IPS-NIHi7 (cell line): Measurements from ENCODE around the gene KLHDC10.
"Not testable (repeated sequence)": the region's sequence is repeated elsewhere in the genome, so short reads cannot be mapped to it uniquely, and the experiment has no call there.

Experiments used
- DNase-seq: peaks from one replicate; pipeline ENCODE4 v3.0.0; 2012; ENCODE audit warnings: mixed read lengths; ENCODE audit errors: extremely low spot score

KLHDC10 gene

DNA sequence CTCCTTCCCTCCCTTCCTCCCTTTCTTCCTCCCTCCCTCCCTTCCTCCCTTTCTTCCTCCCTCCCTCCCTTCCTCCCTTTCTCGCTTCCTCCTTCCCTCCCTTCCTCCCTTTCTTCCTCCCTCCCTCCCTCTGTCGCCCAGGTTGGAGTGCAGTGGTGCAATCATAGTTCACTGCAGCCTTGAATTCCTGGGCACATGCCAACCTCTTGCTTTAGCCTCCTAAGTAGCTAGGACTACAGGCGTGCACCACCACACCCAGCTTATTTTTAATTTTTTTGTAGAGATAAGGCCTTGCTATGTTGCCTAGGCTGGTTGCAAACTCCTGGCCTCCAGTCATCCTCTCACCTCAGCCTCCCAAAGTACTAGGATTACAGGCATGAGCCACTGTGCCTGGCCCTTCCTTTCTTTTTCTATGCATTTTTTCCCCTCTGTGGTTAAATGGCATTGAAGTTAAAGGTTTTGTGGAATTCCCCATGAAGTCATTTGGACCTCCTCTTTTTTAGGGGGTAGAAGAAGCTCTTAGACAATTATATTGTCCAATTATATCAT is 9.6 kb downstream of the KLHDC10 start:
- no peak for DNase-seq

DNA sequence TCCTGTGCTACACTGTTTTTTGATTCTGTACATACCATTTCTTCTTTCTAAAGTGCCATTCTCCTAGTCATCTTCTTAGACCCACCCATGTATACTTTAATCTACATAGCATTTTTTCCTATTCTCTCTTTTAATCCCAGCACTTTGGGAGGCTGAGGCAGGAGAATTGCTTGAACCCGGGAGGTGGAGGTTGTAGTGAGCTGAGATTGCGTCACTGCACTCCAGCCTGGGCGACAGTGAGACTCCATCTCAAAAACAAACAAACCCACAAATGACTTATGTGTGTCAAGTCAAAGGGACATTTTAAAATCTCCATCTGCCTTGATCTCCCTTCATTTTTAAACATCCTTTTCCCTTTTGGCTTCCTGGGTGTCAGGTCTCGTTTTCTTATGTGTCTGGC is 13.2 kb downstream of the KLHDC10 start:
- DNase-seq, result not testable (repeated sequence)

DNA sequence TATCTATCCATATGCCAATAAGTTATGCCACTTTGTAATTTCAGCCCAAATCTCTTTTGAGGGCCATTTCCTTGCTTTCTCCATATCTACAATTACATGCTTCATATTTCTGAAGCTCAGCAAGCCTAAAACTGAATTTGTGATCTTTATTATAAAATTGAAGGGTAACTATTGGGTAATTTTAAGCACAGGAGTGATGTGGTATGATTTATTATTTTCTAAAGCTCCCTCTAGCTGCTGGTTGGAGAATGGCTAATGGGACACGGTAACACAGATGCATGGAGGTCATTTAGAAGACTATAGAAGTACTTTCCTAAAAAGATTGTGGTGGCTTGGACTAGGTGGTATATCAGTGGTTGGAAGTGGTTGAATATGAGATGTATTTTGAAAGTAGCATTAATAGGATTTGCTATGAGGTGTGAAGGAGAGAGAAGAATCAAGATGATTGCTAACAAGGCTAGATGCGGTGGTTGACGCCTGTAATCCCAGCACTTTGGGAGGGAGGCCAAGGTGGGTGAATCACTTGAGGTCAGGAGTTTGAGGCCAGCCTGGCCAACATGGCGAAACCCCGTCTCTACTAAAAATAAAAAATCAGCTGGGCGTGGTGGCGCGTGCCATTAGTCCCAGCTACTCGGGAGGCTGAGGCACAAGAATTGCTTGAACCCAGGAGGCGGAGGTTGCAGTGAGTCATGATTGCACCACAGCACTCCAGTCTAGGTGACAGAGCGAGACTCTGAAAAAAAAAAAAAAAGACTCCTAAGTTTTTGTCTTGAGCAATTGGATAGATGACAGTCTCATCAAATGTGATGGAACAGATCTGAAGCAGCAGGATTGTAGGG is 13.9 kb downstream of the KLHDC10 start:
- DNase-seq, result no peak

DNA sequence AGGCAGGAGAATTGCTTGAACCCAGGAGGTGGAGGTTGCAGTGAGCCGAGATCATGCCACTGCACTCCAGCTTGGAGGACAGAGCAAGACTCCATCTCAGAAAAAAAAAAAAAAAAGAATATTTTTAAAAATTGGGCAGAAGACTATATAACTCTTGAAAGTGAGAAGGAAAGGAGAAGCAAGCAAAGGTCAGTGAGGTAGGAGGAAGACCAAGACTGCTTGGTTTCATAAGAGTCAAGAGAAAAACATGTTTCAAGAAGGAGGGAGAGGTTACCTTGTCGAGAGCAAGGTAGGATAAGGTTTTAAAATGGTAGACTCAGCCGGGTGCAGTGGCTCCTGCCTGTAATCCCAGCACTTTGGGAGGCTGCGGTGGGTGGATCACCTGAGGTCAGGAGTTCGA is 14.9 kb downstream of the KLHDC10 start:
- not testable (repeated sequence) for DNase-seq

DNA sequence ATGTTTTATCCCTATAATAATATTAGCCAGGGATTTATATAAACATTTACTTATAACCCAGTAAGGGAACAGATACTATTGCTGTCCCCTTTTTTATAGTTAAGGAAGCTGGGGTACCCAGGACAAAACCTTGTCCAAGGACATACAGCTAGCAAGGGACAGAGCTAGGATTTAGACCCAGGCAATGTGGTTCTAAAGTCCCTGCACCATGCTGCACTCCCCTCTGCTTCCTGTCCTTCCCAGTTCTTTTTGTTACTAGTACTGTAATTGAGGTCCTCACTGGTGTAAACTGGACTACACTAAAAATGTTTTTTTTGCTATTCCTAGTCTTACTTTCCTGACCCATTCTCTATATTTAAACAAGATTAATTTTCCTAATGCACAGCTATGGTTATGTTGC is 16.6 kb downstream of the KLHDC10 start:
- no peak for DNase-seq

DNA sequence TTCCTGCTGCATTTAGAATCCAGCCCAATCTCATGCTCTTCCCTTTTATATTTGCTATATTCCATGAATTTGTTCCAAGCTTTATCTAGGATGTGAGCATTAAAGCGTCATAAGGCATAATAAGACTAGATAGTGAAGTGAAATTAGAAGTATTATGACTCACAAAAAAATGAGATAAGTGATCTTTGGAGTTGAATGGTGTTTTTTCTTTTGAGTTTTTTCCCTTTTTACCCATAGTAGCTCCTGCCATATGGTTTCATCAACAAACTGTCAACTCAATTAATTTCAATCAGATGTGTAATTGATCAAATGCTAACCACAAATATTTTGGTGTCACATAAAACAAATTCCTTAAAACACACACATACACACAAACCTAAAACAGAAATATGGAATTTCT is 17.0 kb downstream of the KLHDC10 start:
- DNase-seq, result no peak

DNA sequence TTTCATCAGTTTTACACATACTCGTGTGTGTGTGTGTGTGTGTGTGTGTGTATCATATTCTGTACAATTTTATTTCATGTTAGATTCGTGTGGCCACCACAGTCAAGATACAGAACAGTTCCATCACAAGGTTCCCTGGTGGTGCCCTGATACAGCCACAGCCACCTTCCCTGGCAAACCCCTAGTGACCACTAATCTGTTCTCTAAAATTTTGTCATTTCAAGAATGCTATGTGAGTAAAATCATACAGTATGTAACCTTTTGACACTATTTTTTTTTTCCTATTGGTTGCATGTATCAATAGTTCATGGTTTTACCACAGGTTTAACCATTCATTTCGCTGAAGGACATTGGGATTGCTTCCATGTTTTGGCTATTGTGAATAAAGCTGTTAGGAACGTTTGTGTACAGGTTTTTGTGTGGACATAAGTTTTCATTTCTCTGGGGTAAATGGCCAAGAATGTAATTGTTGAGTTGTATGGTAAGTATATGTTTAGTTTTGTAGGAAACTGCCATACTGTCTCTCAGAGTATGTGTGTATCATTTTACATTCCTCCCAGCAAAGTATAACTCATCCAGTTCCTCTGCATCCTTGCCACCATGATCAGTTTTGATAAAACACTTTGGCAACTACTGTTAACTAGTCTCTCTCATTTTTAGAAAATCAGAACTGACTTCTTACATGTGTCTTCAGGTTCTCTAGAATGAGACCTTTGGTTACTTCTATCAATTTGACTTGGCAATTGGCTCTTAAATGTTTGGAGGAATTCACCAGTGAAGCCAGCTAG is 20.6 kb downstream of the KLHDC10 start:
- no peak for DNase-seq

DNA sequence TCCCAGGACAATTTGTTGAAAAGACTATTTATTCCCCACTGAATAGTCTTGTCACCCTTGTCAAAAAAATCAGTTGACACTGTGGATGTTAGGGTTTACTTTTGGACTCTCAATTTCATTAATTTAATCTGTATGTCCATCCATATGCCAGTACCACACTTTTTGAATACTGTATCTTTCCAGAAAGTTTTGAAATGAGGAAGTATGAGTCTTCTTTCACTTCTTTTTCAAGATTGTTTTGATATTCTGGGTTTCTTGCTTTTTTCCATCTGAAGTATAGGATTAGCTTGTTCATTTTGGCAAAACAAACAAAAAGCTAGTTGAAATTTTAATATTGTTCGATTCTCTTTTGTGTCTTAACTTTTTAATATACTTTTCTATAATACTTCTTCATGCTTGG is 21.7 kb downstream of the KLHDC10 start:
- DNase-seq, result no peak

DNA sequence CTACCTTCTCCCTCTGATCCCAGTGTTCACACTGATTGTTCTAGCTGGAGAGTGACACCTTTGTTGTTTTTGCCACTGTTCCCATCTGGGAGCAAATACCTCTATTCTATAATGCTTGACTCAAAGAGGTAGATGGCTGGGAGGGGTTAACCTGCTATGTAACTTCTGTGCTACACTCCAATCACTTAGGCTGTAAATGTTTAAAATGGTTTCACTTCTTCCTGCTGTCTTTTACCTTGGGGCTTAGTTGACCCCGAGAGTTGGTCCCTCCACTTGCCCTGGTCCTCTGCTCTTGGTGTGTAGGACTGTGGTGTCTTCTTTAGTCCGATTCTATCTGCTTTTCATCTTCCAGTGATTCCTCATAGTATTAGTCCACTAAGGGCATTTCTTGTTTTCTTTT is 22.3 kb downstream of the KLHDC10 start:
- DNase-seq, result no peak

DNA sequence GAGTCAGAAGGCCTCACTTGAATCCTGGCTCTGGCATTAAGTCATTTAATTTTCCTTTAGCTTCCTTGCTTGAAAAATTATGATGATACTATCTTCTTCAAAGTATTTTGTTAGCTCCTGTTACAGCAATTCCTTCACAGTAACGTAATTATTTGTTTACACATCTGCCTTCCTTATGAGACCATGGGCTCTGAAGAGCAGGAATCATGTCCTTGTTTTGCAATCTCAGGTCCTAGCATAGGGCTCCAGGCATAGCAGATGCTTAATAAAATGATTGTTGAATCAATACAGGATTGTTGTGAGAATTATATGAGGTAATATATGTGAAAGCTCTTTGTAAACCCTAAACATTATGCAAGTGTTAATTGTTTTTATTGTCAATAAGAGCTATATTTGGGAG is 25.5 kb downstream of the KLHDC10 start:
- no peak for DNase-seq

DNA sequence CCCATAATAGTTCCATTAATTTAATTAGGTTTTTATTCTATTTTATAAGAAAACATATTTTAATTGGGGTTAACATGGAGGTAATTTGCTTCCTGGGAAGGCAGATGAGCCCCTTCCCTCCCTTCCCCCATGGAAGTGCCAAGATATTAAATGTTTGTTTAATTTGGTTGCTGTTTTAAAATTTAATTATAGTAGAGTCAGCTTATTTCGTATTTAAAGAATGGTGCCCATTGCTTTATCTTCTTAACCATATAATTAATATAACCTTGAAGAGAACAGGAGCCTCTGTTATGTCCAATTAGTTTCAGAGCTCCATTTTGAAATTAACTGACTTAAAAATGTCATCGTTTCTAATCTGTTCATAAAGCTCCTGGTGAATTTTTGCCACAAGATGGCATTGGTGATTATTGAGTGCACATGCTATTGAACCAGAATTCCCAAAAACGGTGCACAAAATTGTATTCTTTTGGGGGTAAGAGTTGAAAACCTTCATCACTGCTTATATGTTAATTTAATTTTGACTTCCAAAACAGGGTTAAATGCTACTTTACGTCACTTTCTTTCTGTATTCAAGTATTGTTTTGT is 26.0 kb downstream of the KLHDC10 start:
- DNase-seq, result no peak

DNA sequence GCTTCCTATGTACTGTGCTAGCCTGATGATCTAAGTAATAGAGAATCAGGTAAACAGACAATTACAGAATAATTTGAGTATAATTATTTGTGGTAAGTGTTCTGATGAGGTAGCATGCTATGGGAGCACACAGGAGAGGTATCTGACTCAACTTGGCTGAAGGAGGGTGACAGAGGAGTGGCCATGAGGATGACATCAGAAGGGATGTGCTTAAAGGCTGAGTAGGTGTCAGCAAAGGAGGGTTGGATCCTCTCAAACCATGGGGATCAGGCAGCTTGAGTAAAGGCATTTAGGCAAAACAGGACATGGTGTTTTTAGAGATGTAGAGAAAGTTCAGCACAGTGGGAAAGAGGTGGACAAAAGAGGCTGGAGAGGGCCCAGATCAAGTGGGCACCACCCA is 29.0 kb downstream of the KLHDC10 start:
- no peak for DNase-seq

DNA sequence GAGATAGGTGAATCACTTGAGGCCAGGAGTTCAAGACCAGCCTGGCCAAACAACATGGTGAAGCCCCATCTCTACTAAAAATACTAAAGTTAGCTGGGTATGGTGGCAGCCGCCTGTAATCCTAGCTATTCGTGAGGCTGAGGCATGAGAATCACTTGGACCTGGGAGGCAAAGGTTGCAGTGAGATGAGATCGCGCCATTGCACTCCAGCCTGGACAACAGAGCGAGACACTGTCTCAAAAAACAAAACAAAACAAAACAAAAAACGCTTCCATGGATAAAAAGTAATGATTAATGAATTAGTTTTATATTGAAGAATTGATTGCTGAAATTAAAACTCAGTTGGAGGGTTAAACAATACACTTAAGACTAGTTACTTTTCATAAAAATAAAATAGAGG is 32.3 kb downstream of the KLHDC10 start:
- DNase-seq, result no peak

DNA sequence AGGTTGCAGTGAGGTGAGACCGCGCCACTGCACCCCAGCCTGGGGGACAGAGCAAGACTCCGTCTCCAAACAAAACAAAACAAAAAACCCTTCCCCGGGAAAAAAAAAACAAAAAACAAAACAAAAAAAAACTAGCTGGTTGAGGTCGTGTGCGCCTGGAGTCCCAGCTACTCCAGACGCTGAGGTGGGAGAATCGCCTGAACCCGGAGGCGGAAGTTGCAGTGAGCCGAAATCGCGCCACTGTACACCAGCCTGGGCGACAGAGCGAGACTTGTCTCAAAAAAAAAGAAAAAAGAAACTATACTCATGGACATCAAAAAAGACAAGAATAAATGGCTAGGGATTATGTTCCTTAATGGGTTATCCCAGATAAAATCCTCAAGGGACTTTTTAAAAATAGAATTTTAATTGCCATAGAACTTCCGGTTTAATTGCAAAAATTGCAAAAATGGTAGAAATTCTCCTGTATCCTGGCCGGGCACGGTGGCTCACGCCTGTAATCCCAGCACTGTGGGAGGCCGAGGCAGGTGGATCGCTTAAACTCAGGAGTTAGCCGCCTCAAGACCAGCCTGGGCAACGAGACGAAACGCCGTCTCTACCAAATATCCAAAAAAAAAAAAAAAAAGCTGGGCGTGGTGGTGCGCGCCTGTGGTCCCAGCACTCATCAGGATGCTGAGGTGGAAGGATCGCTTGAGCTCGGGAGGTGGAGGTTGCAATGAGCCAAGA is 37.8 kb downstream of the KLHDC10 start:
- DNase-seq, result no peak

DNA sequence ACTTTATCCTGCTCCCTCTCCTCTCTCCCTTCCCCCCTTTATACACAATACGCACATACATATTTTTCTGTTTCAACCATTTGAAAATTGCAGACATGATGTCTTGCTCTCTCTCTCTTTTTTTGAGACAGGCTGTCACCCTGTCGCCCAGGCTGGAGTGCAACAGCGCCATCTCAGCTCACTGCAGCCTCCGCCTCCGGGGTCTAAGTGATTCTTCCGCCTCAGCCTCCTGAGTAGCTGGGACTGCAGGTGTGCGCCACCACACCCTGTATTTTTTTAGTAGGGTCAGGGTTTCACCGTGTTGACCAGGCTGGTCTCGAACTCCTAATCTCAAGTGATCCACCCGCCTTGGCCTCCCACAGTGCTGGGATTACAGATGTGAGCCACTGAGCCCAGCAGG is 38.5 kb downstream of the KLHDC10 start:
- no peak for DNase-seq

DNA sequence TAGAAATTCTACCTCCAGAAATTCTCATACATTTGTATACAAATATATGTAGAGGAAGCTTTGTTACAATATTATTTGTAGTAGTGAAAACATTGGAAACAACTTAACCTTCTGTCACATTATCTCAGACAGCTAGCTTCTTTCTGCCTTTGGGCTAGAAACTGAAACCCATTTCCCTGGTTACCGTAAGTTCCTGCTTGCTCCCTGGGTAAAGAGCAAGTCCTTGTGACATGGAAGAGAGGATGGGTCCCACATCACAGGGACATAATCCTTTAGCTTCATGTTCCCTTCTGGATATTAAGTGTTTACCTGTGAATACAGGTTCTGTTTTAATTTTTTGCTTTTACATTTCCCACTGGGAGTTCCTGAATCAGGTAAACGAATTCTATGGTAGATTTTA is 41.8 kb downstream of the KLHDC10 start:
- DNase-seq, result no peak

DNA sequence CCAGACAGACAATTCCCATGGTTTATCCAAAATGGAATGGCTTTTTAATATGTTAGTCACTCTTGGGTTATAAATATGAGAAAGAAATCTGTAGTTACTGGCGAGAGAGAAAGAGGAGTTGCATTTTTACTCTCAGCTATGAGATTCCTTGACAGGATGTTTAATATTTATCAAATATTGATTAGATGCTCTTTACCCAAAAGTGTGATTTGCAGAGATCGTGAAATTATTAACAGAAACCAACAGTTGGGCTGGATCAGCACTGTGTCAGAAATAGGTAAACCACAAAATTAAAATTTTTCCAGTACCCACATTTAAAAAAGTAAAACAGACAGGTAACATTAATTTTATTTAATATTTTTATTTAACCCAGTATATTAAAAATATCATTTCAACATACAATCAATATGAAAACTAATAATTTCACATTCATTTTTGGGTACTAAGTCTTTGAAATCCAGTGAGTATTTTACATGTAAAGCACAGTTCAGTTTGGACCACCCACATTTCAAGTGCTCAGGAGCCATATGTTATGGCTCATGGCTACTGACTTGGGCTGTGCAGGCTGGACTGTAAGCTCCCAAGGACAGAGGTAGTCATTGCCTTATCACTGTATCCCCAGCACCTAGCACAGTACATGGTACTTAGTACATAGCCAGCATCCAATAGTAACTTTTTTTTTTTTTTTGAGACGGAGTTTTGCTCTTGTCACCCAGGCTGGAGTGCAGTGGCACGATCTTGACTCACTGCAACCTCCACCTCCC is 42.5 kb downstream of the KLHDC10 start:
- DNase-seq, result no peak

DNA sequence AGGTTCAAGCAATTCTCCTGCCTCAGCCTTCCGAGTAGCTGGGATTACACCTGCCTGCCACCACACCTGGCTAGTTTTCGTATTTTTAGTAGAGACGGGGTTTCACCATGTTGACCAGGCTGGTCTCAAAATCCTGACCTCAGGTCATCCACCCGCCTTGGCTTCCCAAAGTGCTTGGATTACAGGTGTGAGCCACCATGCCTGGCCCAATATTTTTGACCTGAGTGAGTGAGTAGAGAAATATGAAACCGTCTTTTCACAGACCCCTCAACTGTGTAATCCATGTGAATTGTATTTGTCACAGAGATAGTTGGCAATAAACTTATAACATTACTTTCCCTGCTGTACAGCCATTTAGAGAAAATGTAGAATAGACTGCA is 43.1 kb downstream of the KLHDC10 start:
- DNase-seq, result not testable (repeated sequence)

DNA sequence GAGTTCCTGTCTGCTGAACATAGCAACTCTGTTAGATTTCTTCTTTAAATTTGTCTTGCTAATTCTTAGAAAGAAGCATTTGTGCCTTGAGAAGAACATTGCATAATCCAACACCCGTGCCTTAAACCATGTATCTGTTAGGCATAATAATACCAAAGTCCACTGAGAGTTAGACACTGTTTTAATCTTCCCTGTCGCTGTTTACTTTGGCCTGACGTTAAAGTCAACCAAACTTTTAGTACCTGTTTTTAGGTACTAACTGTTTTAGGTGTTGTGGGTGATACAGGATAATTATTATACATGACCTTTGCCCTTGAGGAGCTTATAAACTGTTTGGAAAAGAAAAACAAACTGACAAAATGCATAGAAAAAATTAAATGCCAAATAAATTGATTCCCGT is 43.6 kb downstream of the KLHDC10 start:
- no peak for DNase-seq

DNA sequence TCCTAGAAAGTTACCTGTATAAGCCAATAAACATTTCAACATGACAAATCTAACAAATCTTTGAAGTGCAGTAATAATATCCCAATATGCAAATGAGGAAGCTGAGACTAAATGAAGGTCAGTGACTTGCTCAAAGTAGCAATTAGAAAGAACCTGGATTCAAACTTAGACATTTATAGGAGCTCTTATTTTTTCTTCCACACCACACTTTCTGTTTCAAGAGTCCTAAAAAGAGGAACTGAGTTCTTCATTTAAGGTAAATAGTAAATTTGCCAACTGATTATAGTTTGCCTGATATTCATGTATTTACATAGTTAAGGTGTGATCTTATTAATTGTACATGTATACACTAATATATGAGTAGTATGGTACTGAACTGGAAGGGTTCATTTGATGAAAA is 44.0 kb downstream of the KLHDC10 start:
- no peak for DNase-seq

DNA sequence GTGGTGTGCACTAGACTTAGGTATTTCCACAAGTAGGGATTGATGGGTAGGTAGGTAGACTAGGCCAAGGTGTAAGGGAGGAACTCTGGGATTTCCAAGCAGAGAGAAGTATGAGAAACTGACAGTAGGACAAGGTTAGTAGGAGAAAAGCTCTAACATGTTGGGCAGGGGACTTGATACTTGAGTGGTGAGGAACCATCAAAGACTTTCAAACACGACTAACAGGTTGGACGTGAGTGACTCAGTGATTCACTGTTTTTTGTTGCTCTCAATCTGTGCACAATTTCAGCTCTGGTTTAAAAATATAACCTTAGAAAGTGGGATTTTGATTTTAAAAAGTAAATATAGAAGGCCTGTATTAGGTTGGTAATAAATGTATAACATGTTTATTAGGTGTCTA is 44.4 kb downstream of the KLHDC10 start:
- DNase-seq, result no peak
